Measurements from ENCODE around the gene SREBF1. TPM values are rescaled to one million over a fixed set of nuclear protein-coding genes. Genes with fewer than 3 reads are reported as not detected.

SREBF1 gene
- total RNA-seq, 1 experiment from 2014 or later = 360 TPM

- H3K9me3 ChIP-seq (ENCODE audit: insufficient read depth, low read depth) = no peaks in the 10 kb centered on the region
- no peak for TF ChIP-seq EZH2 (IDR thresholded peaks at IDR 0.05; ENCODE audit: low read depth)
- TF ChIP-seq, protein P1, sequence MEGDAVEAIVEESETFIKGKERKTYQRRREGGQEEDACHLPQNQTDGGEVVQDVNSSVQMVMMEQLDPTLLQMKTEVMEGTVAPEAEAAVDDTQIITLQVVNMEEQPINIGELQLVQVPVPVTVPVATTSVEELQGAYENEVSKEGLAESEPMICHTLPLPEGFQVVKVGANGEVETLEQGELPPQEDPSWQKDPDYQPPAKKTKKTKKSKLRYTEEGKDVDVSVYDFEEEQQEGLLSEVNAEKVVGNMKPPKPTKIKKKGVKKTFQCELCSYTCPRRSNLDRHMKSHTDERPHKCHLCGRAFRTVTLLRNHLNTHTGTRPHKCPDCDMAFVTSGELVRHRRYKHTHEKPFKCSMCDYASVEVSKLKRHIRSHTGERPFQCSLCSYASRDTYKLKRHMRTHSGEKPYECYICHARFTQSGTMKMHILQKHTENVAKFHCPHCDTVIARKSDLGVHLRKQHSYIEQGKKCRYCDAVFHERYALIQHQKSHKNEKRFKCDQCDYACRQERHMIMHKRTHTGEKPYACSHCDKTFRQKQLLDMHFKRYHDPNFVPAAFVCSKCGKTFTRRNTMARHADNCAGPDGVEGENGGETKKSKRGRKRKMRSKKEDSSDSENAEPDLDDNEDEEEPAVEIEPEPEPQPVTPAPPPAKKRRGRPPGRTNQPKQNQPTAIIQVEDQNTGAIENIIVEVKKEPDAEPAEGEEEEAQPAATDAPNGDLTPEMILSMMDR (conservative IDR thresholded peaks at IDR 0.05) = no peak
- ChIA-PET CTCF (no interaction called here), POLR2A (ENCODE audit: unreplicated experiment) (interaction anchor here (0.6 kb wide), 1 partner anchor 9 kb away, joined by 4 read pairs; no protein-coding TSS in a partner anchor)
- peaks cover 65% of the 10 kb centered on the region for H3K4me1 ChIP-seq (replicated peaks; ENCODE audit: insufficient read depth)
- no peak overlapping the region for H3K4me3 ChIP-seq
- H4K20me1 ChIP-seq (ENCODE audit: insufficient read depth) = peaks cover 83% of the 10 kb centered on the region
- no peak overlapping the region for H2AFZ ChIP-seq
- H3K79me2 ChIP-seq (ENCODE audit: low read depth) = peaks cover 96% of the 10 kb centered on the region
- H3K27ac ChIP-seq = no peak overlapping the region
- H3K27me3 ChIP-seq (ENCODE audit: insufficient read depth, low read depth) = no peaks in the 10 kb centered on the region
- H3K36me3 ChIP-seq (ENCODE audit: low read depth) = peaks cover 35% of the 10 kb centered on the region
- intact Hi-C loops (cut with micrococcal nuclease; ENCODE audit: unreplicated experiment) = no loop called here
- peaks cover 58% of the 10 kb centered on the region for H3F3A ChIP-seq (ENCODE audit: insufficient read depth, low read depth)
- H3K4me2 ChIP-seq = 0 out of 2 replicates have a peak overlapping the region, but pooled peaks have one; percentile 5
- no peak for DNase-seq
- H3K9me2 ChIP-seq (ENCODE audit: insufficient read depth) = no peaks in the 10 kb centered on the region
- BruUV-seq (replicated peaks) = no TSS peak
These were observed 4.8 kb downstream of the SREBF1 start for GRCh38 chr17:17832032-17832363.

DNA sequence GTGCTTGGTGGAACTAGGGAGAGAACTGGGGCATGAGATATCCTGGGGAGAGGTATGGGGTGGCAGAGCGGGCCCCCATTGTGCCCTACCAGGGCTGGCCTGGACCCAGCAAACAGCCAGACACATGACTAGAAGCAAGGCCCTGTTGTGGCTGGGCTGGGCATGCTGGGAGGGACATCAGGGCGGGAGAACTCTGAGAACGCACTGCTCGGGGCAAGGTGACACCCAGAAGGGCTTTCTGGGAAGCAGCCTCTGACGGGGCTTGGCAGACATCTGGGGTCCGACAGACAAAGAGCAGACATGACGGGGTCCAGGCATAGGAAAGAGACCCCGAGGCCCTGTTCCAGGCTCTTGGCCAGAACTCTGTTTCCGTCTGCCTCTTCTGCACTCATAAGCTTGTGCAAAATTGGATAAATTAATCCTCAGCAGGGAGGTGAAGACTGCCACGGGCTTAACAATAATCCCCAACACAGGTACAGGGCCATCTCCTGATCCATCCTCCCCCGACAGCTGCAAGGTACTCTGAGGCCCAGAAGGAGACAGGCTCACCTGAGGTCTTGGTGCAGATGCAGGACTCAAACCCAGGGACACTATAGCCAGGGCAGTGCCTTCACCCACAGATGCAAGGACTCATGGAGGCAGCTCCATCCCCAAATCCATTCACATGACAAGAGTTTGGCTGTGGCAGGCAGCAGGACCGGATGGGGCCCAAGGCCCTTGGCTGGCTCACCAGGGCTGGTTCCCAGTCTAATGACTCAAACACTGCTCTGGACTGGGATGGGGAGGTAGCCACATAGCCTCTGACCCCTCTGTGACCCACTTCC is 5.4 kb downstream of the SREBF1 start:
- Histone ChIP-seq H3K36me3 (ENCODE audit: low read depth) (peaks cover 35% of the 10 kb centered on the region), H3K4me1 (replicated peaks; ENCODE audit: insufficient read depth) (peaks cover 71% of the 10 kb centered on the region), H3K9me2 (ENCODE audit: insufficient read depth) (no peaks in the 10 kb centered on the region), H3K27me3 (ENCODE audit: insufficient read depth, low read depth) (no peaks in the 10 kb centered on the region), H3K4me2 (peak overlapping the region; percentile 18; the same call in 1 of the 2 replicates), H3K4me3 (no peak overlapping the region), H3F3A (ENCODE audit: insufficient read depth, low read depth) (peaks cover 62% of the 10 kb centered on the region), H3K9me3 (ENCODE audit: insufficient read depth, low read depth) (no peaks in the 10 kb centered on the region), H3K27ac (0 out of 2 replicates have a peak overlapping the region, but pooled peaks have one; percentile 14), H4K20me1 (ENCODE audit: insufficient read depth) (peaks cover 87% of the 10 kb centered on the region), H3K79me2 (ENCODE audit: low read depth) (peaks cover 97% of the 10 kb centered on the region), H2AFZ (no peak overlapping the region)
- POLR2A ChIA-PET (ENCODE audit: unreplicated experiment) = interaction anchor here (0.6 kb wide), 1 partner anchor 9 kb away, joined by 4 read pairs; no protein-coding TSS in a partner anchor
- DNase-seq = no peak
- no TSS peak for BruUV-seq (replicated peaks)
- CTCF ChIA-PET = no interaction called here
- TF ChIP-seq EZH2 (IDR thresholded peaks at IDR 0.05; ENCODE audit: low read depth) = no peak
- TF ChIP-seq, protein P1 (conservative IDR thresholded peaks at IDR 0.05) = no peak
- intact Hi-C loops (cut with micrococcal nuclease; ENCODE audit: unreplicated experiment) = no loop called here

GRCh38 chr17:17830740-17831207 is 6.0 kb downstream of the SREBF1 start:
- Histone ChIP-seq H3K4me2 (peak overlapping the region; percentile 18; the same call in 1 of the 2 replicates), H3F3A (ENCODE audit: insufficient read depth, low read depth) (peaks cover 68% of the 10 kb centered on the region), H3K4me1 (replicated peaks; ENCODE audit: insufficient read depth) (peaks cover 77% of the 10 kb centered on the region), H4K20me1 (ENCODE audit: insufficient read depth) (peaks cover 86% of the 10 kb centered on the region), H3K27me3 (ENCODE audit: insufficient read depth, low read depth) (no peaks in the 10 kb centered on the region), H3K4me3 (no peak overlapping the region), H3K9me2 (ENCODE audit: insufficient read depth) (no peaks in the 10 kb centered on the region), H3K27ac (0 out of 2 replicates have a peak overlapping the region, but pooled peaks have one; percentile 14), H2AFZ (no peak overlapping the region), H3K9me3 (ENCODE audit: insufficient read depth, low read depth) (no peaks in the 10 kb centered on the region), H3K36me3 (ENCODE audit: low read depth) (peaks cover 35% of the 10 kb centered on the region), H3K79me2 (ENCODE audit: low read depth) (peaks cover 94% of the 10 kb centered on the region)
- ChIA-PET POLR2A (ENCODE audit: unreplicated experiment) (no interaction called here), CTCF (interaction anchor here (0.6 kb wide), 1 partner anchor 102 kb away, joined by 5 read pairs; no protein-coding TSS in a partner anchor)
- BruUV-seq (replicated peaks) = no TSS peak
- intact Hi-C loops (cut with micrococcal nuclease; ENCODE audit: unreplicated experiment) = no loop called here
- DNase-seq = no peak
- no peak for TF ChIP-seq EZH2 (IDR thresholded peaks at IDR 0.05; ENCODE audit: low read depth)
- TF ChIP-seq, protein P1 (conservative IDR thresholded peaks at IDR 0.05) = no peak
